Measurements from ENCODE around the gene ELAPOR1. TPM values are rescaled to one million over a fixed set of nuclear protein-coding genes. Genes with fewer than 3 reads are reported as not detected.

Gene ELAPOR1
- total and polyA plus RNA-seq, 4 donors = 0.13 to 0.42 (median 0.17) TPM; not detected in 1

DNA sequence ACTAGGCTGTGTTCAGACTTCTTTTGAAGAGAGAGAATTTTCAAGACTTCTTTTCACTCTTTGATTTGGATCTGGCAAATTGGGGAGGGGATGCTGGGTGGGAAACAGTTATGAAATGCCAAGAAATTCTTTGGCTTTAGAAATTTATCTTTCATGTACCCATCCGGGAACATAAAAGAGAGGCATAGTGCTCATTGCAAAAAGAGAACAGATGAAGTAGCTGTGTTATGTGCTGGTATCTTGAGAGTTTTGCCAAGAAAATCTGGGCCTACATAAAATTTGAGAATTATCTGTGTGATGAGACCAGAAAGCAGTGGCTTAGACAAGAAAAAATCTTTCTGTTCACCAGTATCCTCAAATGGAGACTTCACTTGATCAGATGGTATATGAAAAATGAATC lies 19.0 kb upstream of the ELAPOR1 start:
- Histone ChIP-seq H3K4me1 (ENCODE audit: control insufficient read depth in 4 of 4, insufficient read depth in 4 of 4, low read length in 3 of 4) (peaks cover 3 to 21% (median 18%) of the 10 kb centered on the region in 4 donors), H3K27me3 (ENCODE audit: control insufficient read depth in 4 of 4, insufficient read depth in 4 of 4, low read length in 3 of 4) (no peaks in the 10 kb centered on the region), H3K27ac (ENCODE audit: low read depth in 1 of 2, low read length in 2 of 2) (no peak overlapping the region), H3K9ac (ENCODE audit: low read depth in 1 of 2, low read length in 2 of 2) (peak overlapping the region in 1 of 2 donors; percentile 20), H3K36me3 (ENCODE audit: control insufficient read depth in 4 of 4, insufficient read depth in 3 of 4, low read depth in 1 of 4, low read length in 3 of 4) (peaks cover 0 to 16% (median 8%) of the 10 kb centered on the region in 4 donors), H3K9me3 (ENCODE audit: control insufficient read depth in 4 of 4, low read length in 3 of 4) (no peaks in the 10 kb centered on the region), H3K4me3 (ENCODE audit: low read depth in 1 of 3, low read length in 3 of 3) (no peak overlapping the region)
- 93% methylated on average over 1 of the region's 1 CpG for WGBS
- TF ChIP-seq HNF4A (conservative IDR thresholded peaks at IDR 0.05) (no peak), RAD21 (IDR thresholded peaks at IDR 0.05) (no peak), NR2F2 (IDR thresholded peaks at IDR 0.05) (no peak), ATF3 (IDR thresholded peaks at IDR 0.05) (no peak), SP1 (IDR thresholded peaks at IDR 0.05) (no peak), TAF1 (conservative IDR thresholded peaks at IDR 0.05) (no peak), REST (IDR thresholded peaks at IDR 0.05) (no peak), FOXA2 (IDR thresholded peaks at IDR 0.05) (no peak), ZBTB33 (IDR thresholded peaks at IDR 0.05) (no peak), HNF4G (IDR thresholded peaks at IDR 0.05) (no peak), EGR1 (IDR thresholded peaks at IDR 0.05; ENCODE audit: low read depth in 2 of 2) (no peak), YY1 (IDR thresholded peaks at IDR 0.05) (no peak), JUND (IDR thresholded peaks at IDR 0.05) (no peak), GABPA (IDR thresholded peaks at IDR 0.05 in 1 of 2, conservative IDR thresholded peaks at IDR 0.05 in 1 of 2) (no peak)
- TF ChIP-seq, protein P1, sequence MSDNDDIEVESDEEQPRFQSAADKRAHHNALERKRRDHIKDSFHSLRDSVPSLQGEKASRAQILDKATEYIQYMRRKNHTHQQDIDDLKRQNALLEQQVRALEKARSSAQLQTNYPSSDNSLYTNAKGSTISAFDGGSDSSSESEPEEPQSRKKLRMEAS (IDR thresholded peaks at IDR 0.05) = no peak
- TF ChIP-seq, protein P2, sequence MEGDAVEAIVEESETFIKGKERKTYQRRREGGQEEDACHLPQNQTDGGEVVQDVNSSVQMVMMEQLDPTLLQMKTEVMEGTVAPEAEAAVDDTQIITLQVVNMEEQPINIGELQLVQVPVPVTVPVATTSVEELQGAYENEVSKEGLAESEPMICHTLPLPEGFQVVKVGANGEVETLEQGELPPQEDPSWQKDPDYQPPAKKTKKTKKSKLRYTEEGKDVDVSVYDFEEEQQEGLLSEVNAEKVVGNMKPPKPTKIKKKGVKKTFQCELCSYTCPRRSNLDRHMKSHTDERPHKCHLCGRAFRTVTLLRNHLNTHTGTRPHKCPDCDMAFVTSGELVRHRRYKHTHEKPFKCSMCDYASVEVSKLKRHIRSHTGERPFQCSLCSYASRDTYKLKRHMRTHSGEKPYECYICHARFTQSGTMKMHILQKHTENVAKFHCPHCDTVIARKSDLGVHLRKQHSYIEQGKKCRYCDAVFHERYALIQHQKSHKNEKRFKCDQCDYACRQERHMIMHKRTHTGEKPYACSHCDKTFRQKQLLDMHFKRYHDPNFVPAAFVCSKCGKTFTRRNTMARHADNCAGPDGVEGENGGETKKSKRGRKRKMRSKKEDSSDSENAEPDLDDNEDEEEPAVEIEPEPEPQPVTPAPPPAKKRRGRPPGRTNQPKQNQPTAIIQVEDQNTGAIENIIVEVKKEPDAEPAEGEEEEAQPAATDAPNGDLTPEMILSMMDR (IDR thresholded peaks at IDR 0.05; ENCODE audit: low read depth, low read length, missing input control) = no peak
- no peak for DNase-seq (ENCODE audit: low spot score)

GRCh38 chr1:109095631-109096030 lies 18.3 kb upstream of the ELAPOR1 start:
- no peak overlapping the region for H3K9ac ChIP-seq (ENCODE audit: low read depth in 1 of 2, low read length in 2 of 2)
- DNase-seq (ENCODE audit: low spot score) = no peak
- peaks cover 0 to 16% (median 8%) of the 10 kb centered on the region in 4 donors for H3K36me3 ChIP-seq (ENCODE audit: control insufficient read depth in 4 of 4, insufficient read depth in 3 of 4, low read depth in 1 of 4, low read length in 3 of 4)
- H3K9me3 ChIP-seq (ENCODE audit: control insufficient read depth in 4 of 4, low read length in 3 of 4) = no peaks in the 10 kb centered on the region
- 95% methylated on average over 1 of the region's 1 CpG for WGBS
- no peak overlapping the region for H3K27ac ChIP-seq (ENCODE audit: low read depth in 1 of 2, low read length in 2 of 2)
- peaks cover 3 to 20% (median 17%) of the 10 kb centered on the region in 4 donors for H3K4me1 ChIP-seq (ENCODE audit: control insufficient read depth in 4 of 4, insufficient read depth in 4 of 4, low read length in 3 of 4)
- no peak overlapping the region for H3K4me3 ChIP-seq (ENCODE audit: low read depth in 1 of 3, low read length in 3 of 3)
- no peaks in the 10 kb centered on the region for H3K27me3 ChIP-seq (ENCODE audit: control insufficient read depth in 4 of 4, insufficient read depth in 4 of 4, low read length in 3 of 4)
- TF ChIP-seq GABPA (IDR thresholded peaks at IDR 0.05 in 1 of 2, conservative IDR thresholded peaks at IDR 0.05 in 1 of 2) = no peak
- no peak for TF ChIP-seq ATF3 (IDR thresholded peaks at IDR 0.05)
- TF ChIP-seq, protein P2 (IDR thresholded peaks at IDR 0.05; ENCODE audit: low read depth, low read length, missing input control) = no peak
- no peak for TF ChIP-seq FOXA2 (IDR thresholded peaks at IDR 0.05)
- TF ChIP-seq TAF1 (conservative IDR thresholded peaks at IDR 0.05) = no peak
- no peak for TF ChIP-seq HNF4G (IDR thresholded peaks at IDR 0.05)
- TF ChIP-seq, protein P1 (IDR thresholded peaks at IDR 0.05) = no peak
- TF ChIP-seq HNF4A (conservative IDR thresholded peaks at IDR 0.05) = no peak
- no peak for TF ChIP-seq ZBTB33 (IDR thresholded peaks at IDR 0.05)
- TF ChIP-seq YY1 (IDR thresholded peaks at IDR 0.05) = no peak
- no peak for TF ChIP-seq SP1 (IDR thresholded peaks at IDR 0.05)
- TF ChIP-seq RAD21 (IDR thresholded peaks at IDR 0.05) = no peak

Measured in liver (tissue), 9 donors.